Esophagus (tissue), 2 donors: ENCODE measurements around the gene SLC23A1. TPM values are rescaled to one million over a fixed set of nuclear protein-coding genes. Genes with fewer than 3 reads are reported as not detected.

Experiments
- H3K27ac ChIP-seq, 2 donors: one replicate each; pipeline ENCODE4 v1.5.1; 2013; ENCODE audit warnings: low read depth in 2 of 2, mild to moderate bottlenecking in 2 of 2, inconsistent platforms in 1 of 2, low read length in 1 of 2, moderate library complexity in 1 of 2
- H3K27me3 ChIP-seq, 2 donors: one replicate each; pipeline ENCODE4 v1.6.1; 2013; ENCODE audit warnings: low read length in 2 of 2, control low read depth in 1 of 2, mild to moderate bottlenecking in 1 of 2; ENCODE audit not compliant: insufficient read depth in 2 of 2, control insufficient read depth in 1 of 2
- H3K36me3 ChIP-seq, 2 donors: one replicate each; pipeline ENCODE4 v1.6.1; 2013; ENCODE audit warnings: low read length in 1 of 2; ENCODE audit not compliant: control insufficient read depth in 2 of 2, insufficient read depth in 2 of 2
- H3K4me1 ChIP-seq, 2 donors: one replicate each; pipeline ENCODE4 v1.6.1; 2013; ENCODE audit warnings: low read length in 1 of 2; ENCODE audit not compliant: control insufficient read depth in 2 of 2, insufficient read depth in 2 of 2
- H3K4me3 ChIP-seq, 2 donors: one replicate each; pipeline ENCODE4 v1.5.1; 2013; ENCODE audit warnings: low read length in 2 of 2, mild to moderate bottlenecking in 2 of 2, low read depth in 1 of 2, moderate library complexity in 1 of 2
- H3K9me3 ChIP-seq, 2 donors: one replicate each; pipeline ENCODE4 v1.6.1; 2013; ENCODE audit warnings: mild to moderate bottlenecking in 2 of 2, low read depth in 1 of 2, low read length in 1 of 2, moderate library complexity in 1 of 2; ENCODE audit not compliant: control insufficient read depth in 2 of 2, insufficient read depth in 1 of 2
- WGBS, 2 donors: extraction: QIAGEN DNeasy Blood & Tissue Kit; methylation state at CpG; one replicate each; pipeline ENCODE4 v1.1.7; 2013; 5-methylcytosine and 5-hydroxymethylcytosine counted together
- polyA plus RNA-seq, 2 donors: library from polyadenylated mRNA; stranded (reverse); fragments of 200-250 nt; gene quantifications; one replicate each; pipeline ENCODE4 v1.2.3, GENCODE V29; 2013
- donor health status: healthy with polysubstance abuse.
- donor health status: Bipolar disorder and iron deficiency.

The SLC23A1 gene
- polyA plus RNA-seq, 2 donors: 0.01 to 0.12 TPM

- H3K27ac ChIP-seq: no peak overlapping the region
- no peaks in the 10 kb centered on the region for H3K27me3 ChIP-seq
- peaks cover 0 to 11% of the 10 kb centered on the region in 2 donors for H3K4me1 ChIP-seq
- H3K4me3 ChIP-seq: no peak overlapping the region
- WGBS, 2 donors: 85 to 86% methylated on average over 3 of the region's 3 CpGs
- no peaks in the 10 kb centered on the region for H3K9me3 ChIP-seq
- peaks cover 0 to 4% of the 10 kb centered on the region in 2 donors for H3K36me3 ChIP-seq
Observed at GRCh38 chr5:139377226-139377625, 5.9 kb downstream of the SLC23A1 start.

DNA sequence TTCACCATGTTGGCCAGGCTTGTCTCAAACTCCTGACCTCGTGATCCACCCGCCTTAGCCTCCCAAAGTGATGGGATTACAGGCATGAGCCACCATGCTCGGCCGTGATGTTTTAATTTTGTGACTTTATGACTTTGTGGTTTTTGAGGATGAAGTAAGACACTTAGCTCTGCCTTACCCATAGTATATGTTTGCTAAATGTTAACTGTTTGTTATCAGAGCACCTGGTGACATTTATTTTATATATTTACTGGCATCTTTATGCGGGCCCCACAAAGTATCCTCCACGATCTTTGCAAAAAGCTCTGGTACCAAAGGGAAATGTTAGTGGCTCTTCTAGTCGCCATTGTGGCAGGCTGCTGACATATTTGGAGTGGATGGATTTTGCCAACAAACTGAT lies 6.7 kb downstream of the SLC23A1 start:
- Histone ChIP-seq H3K27ac (no peak overlapping the region), H3K4me1 (peaks cover 0 to 8% of the 10 kb centered on the region in 2 donors), H3K9me3 (no peaks in the 10 kb centered on the region), H3K27me3 (no peaks in the 10 kb centered on the region), H3K36me3 (peaks cover 3 to 5% of the 10 kb centered on the region in 2 donors), H3K4me3 (no peak overlapping the region)
- WGBS, 2 donors: 93% methylated on average over 7 of the region's 7 CpGs

DNA sequence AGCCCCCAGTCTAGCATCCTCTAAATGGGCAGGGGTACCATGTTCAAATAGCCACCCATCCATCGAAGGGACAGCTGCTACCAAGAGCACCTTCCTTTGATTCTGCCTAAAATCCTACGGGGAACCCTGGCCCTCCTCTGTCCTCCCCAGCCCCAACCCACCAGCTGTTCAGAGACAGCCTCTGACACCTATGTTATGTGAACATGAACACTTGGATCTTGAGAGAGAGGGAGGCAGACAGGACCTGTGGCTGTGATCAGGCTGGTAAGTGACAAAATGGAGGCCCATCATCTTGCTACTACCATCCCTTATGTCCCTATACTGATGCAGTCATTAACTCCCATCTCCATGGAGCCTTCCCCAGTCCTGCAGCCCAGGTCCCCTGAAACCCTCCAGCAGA lies 8.2 kb downstream of the SLC23A1 start:
- Histone ChIP-seq H3K4me3 (no peak overlapping the region), H3K27me3 (no peaks in the 10 kb centered on the region), H3K27ac (no peak overlapping the region), H3K36me3 (peaks cover 3 to 5% of the 10 kb centered on the region in 2 donors), H3K4me1 (peaks cover 0 to 8% of the 10 kb centered on the region in 2 donors), H3K9me3 (no peaks in the 10 kb centered on the region)
- WGBS, 2 donors: 88 to 96% methylated on average over 2 of the region's 2 CpGs

DNA sequence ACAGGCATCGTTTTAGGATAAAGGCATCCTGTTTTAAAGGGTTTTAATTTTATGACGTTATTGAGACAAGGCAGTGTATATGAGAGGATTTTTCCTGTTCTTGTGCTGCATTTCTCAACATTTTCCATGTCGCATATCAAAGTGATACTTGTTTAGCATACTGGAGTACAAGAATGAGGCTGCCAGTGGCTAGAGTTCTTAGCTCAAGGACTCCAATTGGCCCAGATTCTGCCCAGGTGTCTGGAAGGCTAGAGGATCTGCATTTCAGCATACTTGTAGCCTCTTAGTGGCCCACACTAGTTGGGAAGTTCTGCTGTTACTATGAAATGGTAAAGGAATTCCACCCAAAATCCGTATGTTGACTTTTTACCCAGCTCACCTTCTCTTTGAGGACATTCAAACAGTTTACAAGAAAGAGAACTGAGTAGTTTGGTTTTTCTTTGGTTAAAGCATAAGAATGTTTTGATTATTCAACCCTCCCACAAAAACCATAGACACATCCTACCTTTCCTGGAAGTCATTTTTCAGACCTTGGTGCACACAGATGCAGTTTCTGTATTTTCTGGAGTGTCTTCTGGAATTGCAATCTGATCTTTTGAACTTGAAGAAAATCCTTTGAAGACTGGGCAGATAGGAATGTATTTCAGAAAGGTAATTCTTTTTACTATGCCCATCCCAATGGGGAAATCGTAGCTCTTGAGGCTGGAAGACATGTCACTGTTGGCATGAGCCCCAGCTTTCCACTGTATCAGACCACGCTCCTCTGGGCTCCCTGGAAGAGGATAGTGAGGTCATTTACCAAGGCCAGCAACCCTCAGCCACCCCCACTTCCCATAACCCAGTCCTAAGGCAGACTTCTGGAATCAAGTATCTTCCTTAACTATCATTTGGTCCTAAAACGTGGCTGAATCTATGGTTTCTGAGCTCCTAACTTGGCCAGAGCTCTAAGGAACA lies 11.3 kb downstream of the SLC23A1 start:
- WGBS, 2 donors: 82 to 84% methylated on average over 7 of the region's 7 CpGs
- peaks cover 5 to 6% of the 10 kb centered on the region in 2 donors for H3K36me3 ChIP-seq
- peaks cover 0 to 4% of the 10 kb centered on the region in 2 donors for H3K4me1 ChIP-seq
- no peak overlapping the region for H3K4me3 ChIP-seq
- no peaks in the 10 kb centered on the region for H3K9me3 ChIP-seq
- H3K27me3 ChIP-seq: no peaks in the 10 kb centered on the region
- no peak overlapping the region for H3K27ac ChIP-seq

GRCh38 chr5:139369181-139369580 lies 13.9 kb downstream of the SLC23A1 start:
- H3K4me3 ChIP-seq: no peak overlapping the region
- no peak overlapping the region for H3K27ac ChIP-seq
- no peaks in the 10 kb centered on the region for H3K9me3 ChIP-seq
- WGBS, 2 donors: 77 to 81% methylated on average over 1 of the region's 1 CpG
- H3K4me1 ChIP-seq: peaks cover 0 to 4% of the 10 kb centered on the region in 2 donors
- H3K36me3 ChIP-seq: peaks cover 6 to 9% of the 10 kb centered on the region in 2 donors
- no peaks in the 10 kb centered on the region for H3K27me3 ChIP-seq

- no peak overlapping the region for H3K4me3 ChIP-seq
- H3K4me1 ChIP-seq: peaks cover 0 to 2% of the 10 kb centered on the region in 2 donors
- H3K27me3 ChIP-seq: no peaks in the 10 kb centered on the region
- no peaks in the 10 kb centered on the region for H3K9me3 ChIP-seq
- H3K36me3 ChIP-seq: peaks cover 6 to 14% of the 10 kb centered on the region in 2 donors
- 75 to 81% methylated on average over 2 of the region's 2 CpGs for WGBS, 2 donors
- H3K27ac ChIP-seq: no peak overlapping the region
Observed at GRCh38 chr5:139368613-139369012, 14.5 kb downstream of the SLC23A1 start.

DNA sequence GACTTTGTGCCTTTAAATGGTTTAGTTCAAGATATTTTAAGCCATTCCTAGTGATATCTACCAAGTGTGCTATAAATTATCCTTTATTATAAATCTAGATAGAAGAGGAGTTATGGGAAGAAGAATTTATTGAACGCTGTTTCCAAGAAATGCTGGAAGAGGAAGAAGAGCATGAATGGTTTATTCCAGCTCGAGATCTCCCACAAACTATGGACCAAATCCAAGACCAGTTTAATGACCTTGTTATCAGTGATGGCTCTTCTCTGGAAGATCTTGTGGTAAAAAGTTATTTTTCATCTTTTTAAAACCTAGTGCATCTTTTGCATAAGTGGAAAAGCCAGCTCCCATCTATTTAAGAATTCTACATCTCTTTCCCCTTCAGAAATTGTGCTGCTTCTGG lies 18.6 kb downstream of the SLC23A1 start:
- Histone ChIP-seq H3K4me1 (no peaks in the 10 kb centered on the region), H3K9me3 (no peaks in the 10 kb centered on the region), H3K4me3 (no peak overlapping the region), H3K27me3 (no peaks in the 10 kb centered on the region), H3K36me3 (peaks cover 3 to 11% of the 10 kb centered on the region in 2 donors), H3K27ac (no peak overlapping the region)
- WGBS, 2 donors: 75 to 94% methylated on average over 2 of the region's 2 CpGs

GRCh38 chr5:139363937-139364336 lies 19.2 kb downstream of the SLC23A1 start:
- Histone ChIP-seq H3K36me3 (peaks cover 3 to 11% of the 10 kb centered on the region in 2 donors), H3K27me3 (no peaks in the 10 kb centered on the region), H3K27ac (no peak overlapping the region), H3K4me1 (no peaks in the 10 kb centered on the region), H3K4me3 (no peak overlapping the region), H3K9me3 (no peaks in the 10 kb centered on the region)
- WGBS, 2 donors: 50 to 56% methylated on average over 2 of the region's 2 CpGs

DNA sequence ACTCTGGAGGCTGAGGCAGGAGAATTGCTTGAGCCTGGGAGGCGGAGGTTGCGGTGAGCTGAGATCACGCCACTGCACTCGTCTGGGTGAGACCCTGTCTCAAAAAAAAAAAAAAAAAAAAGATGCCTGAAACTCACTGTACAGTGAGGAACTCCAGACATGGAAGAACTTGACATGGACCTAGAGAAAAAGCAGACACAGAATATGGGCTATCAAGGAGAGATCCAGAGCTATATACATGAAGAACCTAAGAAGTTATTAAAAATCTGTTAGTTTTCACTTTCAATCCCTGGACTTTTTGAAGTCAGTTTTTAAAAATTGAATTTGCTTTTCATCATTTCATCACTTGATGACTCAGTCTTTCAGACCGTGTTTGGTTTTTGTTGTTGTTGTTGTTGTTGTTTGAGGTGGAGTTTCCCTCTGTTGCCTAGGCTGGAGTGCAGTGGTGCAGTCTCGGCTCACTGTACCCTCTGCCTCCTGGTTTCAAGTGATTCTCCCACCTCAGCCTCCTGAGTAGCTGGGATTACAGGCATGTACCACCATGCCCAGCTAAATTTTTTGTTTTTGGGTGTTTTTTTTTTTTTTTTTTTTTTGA lies 21.2 kb downstream of the SLC23A1 start:
- no peaks in the 10 kb centered on the region for H3K9me3 ChIP-seq
- H3K27ac ChIP-seq: no peak overlapping the region
- no peaks in the 10 kb centered on the region for H3K4me1 ChIP-seq
- H3K36me3 ChIP-seq: peaks cover 3 to 9% of the 10 kb centered on the region in 2 donors
- 81 to 83% methylated on average over 6 of the region's 6 CpGs for WGBS, 2 donors
- H3K27me3 ChIP-seq: no peaks in the 10 kb centered on the region
- H3K4me3 ChIP-seq: no peak overlapping the region
